GM19328 (cell line): ENCODE data around the gene POLN.
"Not testable (repeated sequence)": the region's sequence is repeated elsewhere in the genome, so short reads cannot be mapped to it uniquely, and the experiment has no call there.

Experiments
- ATAC-seq: cut with Tn5 transposase; IDR thresholded peaks from one replicate; pipeline ENCODE4 v1.9.1; 2021; ENCODE audit warnings: mild to moderate bottlenecking, moderate library complexity; ENCODE audit not compliant: unreplicated experiment

Gene POLN

GRCh38 chr4:2172161-2172560 lies 69.8 kb downstream of the POLN start:
- ATAC-seq, result no peak

GRCh38 chr4:2168469-2169319 lies 73.2 kb downstream of the POLN start:
- ATAC-seq, result no peak

- no peak for ATAC-seq
These were observed 75.7 kb downstream of the POLN start for GRCh38 chr4:2166253-2166652.

DNA sequence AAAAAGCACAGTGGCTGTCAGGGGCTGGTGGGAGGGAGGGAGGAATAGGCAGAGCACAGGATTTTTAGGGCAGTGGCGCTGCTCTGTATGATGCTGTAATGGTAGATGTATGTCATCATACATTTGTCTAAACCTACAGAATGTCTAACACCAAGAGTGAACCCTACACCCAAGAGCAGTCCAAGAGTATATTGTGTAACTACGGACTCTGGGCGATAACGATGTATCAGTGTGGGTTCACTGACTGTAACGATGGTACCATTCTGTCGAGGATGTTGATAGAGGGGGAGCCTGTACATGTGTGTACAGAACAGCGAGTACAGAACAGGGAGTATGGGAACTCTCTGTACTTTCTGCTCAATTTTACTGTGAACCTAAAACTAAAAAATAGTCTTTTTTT lies 76.5 kb downstream of the POLN start:
- no peak for ATAC-seq

DNA sequence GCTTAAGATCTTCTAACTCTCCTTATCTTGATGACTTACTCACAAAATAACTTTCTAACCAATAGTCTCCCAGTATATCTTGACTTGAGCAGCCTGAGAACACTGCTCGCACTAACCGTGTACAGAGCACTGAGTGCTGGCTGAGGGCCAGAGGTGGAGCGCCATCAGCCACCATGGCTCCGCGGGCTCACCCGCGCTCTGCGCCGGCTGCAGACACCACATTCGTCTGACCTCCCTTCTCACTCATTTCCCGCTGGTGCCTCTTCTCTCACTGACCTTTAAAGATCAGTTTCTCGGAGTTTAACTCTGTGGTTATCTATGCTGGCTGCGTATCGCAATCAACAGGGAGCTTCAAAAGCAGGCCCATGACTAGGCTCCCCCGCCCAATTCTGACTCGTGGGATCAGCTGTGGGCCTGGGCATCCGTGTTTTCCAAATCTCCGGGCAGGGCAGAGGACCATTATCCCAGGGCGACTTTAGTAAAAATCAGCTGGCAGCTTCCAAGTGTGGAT lies 78.6 kb downstream of the POLN start:
- no peak for ATAC-seq

- ATAC-seq, result not testable (repeated sequence)
These were observed 80.7 kb downstream of the POLN start for GRCh38 chr4:2161092-2161703.

DNA sequence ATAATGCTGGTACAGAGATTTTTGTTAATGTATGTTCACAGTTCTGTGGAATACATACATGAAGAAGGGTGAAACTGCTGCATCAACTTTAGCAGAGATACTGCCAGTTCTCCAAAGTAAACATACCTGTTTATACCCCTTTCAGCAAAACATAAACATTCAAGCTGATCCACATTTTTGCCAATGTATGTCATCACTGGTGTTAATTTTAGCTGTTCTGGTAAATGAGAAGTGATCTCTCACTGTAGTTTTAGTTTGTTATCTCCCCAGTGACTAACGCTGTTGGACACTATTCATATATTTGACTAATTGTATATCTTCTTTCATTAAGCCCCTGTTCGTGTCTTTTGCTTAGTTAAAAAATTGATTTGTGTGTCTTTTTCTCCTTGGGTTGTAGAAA lies 82.0 kb downstream of the POLN start:
- no peak for ATAC-seq

DNA sequence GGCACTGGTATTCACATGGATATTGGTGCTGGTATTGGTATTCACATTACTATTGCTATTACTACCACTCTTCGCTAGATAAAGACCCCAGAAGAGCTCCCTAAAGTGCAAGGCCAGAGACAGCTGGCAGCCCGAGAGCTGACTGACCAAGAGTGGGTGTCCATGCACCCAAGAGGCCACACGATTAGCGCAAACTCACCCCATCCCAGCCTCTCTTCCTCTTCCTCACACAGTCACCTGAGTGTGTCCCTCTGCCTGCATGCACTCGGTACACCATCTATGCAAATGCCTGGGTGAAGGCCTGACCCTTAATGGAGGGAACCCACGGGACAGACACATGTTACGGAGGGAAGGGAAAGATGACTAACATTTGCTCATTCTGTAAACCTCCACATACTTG lies 86.7 kb downstream of the POLN start:
- ATAC-seq, result no peak

DNA sequence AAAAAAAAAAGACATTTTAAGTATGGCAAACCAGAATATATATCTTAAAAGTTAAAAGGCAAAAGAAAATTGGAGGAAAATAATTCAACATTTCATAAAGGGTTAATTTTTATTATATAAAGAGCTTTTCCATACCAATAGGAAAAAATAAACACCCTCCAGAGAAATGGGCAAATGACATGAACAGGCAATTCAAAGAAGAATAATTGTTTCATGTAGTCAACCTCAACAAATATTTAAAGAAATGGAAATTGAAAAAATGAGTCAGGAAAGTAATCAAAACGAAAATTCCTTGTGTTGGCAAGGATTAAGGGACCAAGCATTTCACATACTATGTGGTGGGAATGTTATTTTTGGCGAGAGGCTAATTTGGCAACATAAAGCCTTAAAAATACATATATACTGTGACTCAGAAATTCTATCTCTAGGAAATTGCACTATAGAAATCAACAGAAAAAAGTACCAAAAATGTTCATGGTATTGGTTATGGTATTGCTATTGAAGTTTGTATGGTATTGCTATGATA lies 87.6 kb downstream of the POLN start:
- no peak for ATAC-seq

DNA sequence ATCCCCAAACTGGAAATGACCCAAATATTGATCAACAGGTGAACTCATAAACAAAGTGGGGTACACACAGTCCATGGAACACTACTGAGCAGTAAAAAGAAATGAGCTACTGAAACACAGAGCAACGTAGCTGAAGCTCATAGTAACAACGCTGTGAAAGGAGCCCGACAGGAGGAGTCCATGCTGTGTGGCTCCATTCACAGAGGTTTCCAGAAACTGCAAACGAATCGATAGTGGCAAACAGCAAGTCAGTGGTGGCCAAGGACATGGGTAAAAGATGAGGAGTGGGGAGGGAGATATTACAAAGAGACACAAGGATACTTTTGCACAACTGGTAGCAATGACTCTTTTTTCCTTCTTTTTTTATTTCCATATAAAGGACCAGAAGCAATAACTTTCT lies 90.4 kb downstream of the POLN start:
- no peak for ATAC-seq

- ATAC-seq, result no peak
These were observed 91.8 kb downstream of the POLN start for GRCh38 chr4:2150076-2150475.

GRCh38 chr4:2142630-2143427 lies 99.1 kb downstream of the POLN start:
- ATAC-seq, result no peak

DNA sequence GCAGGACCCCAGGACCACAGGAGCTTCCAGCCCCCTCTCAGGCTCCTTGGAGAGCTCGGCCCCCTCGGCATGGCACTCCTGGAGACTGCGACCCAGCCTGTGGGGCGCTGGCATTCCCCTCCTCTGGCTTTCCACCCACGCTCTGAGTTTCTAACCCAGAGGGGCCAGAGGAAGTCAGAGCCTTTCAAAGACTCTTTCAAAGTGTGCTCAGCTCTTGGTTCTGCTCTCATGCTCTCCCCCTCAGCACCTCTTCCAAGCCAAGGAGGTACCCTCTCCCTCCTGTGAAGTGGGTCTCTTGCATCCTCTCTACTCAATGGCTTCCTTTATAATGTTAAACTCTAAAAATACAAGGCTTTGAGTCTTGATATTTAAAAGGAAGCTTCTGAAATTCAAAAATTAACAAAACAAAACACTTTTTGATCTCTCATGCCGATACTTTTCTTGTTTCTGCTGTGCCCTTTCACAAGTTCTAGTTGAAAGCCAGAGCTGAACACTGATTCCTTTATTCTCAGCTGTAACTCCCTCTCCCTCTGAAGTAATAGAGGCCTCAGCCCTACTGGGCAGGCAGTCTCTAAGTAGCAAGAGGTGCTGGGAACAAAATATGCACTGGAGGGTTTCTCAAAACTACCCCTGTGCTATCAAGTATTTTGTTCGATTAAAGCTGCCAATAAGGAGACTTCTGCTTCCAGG lies 100.0 kb downstream of the POLN start:
- no peak for ATAC-seq

DNA sequence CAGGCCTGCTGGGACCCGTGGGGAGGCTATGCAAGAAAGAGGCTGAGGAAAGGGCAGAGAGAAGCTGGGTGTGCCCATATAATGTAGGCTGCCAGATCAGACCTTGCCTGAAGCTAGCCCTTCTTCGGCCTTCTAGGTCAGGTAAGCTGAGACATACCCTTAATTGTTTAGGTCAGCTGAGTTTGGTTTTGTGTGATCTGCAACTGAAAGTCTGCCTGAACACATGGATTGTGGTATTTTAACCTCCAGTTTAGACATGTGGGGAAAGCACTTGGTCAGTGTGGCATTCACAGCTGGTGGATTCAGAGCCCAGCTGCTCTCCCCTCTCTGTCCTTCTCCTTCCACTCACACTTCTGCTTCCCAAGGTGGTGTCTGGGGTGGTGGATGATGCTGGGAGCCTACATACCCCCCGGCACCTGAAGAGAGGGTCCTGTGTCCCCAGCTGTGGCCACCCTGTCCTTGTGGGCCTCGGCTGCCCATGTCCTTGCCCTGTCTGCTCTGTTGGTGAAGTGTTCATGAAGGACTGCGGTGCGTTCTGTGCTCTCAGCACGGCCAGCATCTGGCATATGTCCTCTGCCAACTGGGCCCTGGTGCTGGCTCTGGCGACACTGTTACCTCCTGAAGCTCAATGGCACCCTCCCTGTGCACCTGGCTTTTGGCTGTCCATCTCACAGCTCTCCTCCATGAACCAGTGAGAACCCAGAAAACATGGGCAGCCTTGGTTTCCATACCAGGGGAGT lies 100.7 kb downstream of the POLN start:
- no peak for ATAC-seq

DNA sequence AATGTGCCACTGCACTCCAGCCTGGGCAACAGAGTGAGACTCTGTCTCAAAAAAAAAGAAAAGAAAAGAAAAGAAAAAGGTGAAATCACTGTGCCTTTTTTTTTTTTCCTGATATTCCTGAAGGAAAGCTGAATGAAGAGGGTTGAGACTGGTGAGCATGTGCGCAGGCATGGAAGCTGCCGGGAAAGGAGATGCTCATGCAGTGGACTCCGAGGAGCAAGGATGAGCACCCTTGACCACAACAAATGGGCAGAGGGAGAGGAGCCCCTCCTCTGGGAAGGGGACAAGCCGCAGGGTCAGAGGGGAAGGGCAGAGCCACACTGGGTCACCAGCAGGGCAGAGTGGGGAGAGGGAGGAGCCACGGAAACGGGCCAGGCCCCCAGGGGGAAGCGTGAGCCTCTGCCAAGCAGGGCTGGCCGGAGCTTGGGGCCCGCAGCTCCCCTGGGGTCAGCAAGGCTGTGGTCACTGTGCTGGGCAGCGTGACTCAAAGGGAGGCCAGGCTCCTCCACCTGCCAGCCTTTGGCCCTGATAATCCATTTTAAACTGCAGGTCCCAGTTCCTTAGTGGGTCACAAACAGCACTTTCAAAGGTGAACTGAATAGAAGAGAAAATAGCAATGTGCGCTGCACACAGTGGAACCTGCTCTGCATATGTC lies 102.9 kb downstream of the POLN start:
- ATAC-seq, result no peak

GRCh38 chr4:2136726-2137125 lies 105.2 kb downstream of the POLN start:
- no peak for ATAC-seq

DNA sequence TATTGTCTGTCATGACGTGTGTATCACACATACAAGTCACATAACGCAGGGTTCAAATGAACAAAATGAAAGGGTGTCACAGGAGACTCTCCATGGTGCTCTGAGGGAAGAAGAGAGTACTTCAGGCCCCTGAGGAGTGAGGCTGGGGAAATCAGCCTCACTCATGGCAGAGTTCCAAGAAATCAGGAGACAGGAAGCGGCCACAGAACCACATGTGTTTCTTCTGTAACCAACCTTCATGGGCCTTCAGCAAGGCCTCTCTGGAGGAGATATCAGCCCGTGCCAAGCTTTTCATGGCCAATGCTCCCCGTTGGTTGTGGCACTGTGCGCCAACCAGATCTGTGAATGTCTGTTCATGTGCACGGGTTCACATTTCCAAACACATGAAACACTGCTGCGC lies 106.8 kb downstream of the POLN start:
- ATAC-seq, result no peak

GRCh38 chr4:2132438-2132837 lies 109.5 kb downstream of the POLN start:
- ATAC-seq, result no peak

DNA sequence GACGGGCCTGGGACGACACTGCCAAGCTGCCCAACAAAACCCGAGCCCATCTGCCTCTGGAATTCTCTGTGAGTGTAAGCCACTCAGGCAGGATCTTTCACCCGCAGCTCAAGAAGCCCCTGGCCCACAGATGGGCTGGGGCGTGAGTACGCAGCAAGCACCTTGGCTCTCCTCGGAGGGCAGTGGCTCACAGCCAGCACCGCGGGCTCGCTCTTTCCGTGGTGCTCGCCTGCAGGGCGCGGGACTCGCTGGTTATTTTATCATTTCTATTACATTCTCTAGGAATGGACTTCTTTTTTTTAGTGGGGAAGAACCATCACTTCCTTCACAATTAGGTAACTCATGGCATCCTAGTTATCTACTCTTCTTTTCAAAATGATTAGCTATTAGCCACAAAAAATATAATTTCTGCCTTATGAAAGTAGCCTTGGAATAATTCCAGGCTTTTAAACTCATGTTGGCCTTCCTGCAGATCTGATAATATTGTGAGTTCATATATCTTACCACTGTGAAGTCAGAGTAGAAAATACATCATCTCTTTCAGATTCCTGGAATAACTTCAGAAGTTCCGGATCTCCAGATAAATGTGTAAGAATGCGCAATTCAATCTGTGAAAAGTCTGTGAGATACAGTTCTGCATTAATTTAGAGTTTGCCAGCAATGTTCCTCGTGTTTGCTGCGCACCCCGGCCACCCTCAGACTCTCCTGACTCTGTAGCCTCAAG lies 114.2 kb downstream of the POLN start:
- ATAC-seq, result no peak
